H1 (cell line): Measurements from ENCODE around the gene MAGI1. TPM values are rescaled to one million over a fixed set of nuclear protein-coding genes. Genes with fewer than 3 reads are reported as not detected.
A peak's percentile ranks its signal among the peaks of the same experiment; 100 is the strongest.

Source experiments
- CTCF ChIA-PET: fragments of 300-600 bp; sonication (Branson Sonifier 250); formaldehyde crosslinking; loops from one replicate; lab custom pipeline; 2021; ENCODE audit not compliant: partially characterized antibody; lab: Charles Lee
- POLR2A ChIA-PET: fragments of 300-600 bp; sonication (Branson Sonifier 250); formaldehyde crosslinking; loops from one replicate; lab custom pipeline; 2021; ENCODE audit warnings: inconsistent platforms; ENCODE audit not compliant: partially characterized antibody; lab: Charles Lee
- DNase-seq, 2 experiments: peaks; one replicate each; pipeline versions ENCODE4 v3.0.0 to v3.0.0-alpha.2; 2010 to 2022; ENCODE audit warnings: low spot score in 2 of 2, low read depth in 1 of 2, mixed read lengths in 1 of 2
- FAIRE-seq: peaks from 2 replicates; lab custom pipeline; 2011; peaks lifted over from hg19 to GRCh38; lab: Jason Lieb, UNC
- H2AFZ ChIP-seq: 2 replicates; pipeline ENCODE4 v1.8.1; 2012; ENCODE audit warnings: low read length, inconsistent platforms
- H2AK5ac ChIP-seq: 2 replicates; pipeline ENCODE4 v1.6.1; 2013; ENCODE audit warnings: low read depth, low read length
- H2BK120ac ChIP-seq: replicated peaks from 2 replicates; pipeline ENCODE3; 2013; ENCODE audit warnings: low read depth, low read length, inconsistent platforms
- H2BK12ac ChIP-seq: 2 replicates; pipeline ENCODE4 v1.6.1; 2013; ENCODE audit warnings: low read depth, low read length
- H2BK15ac ChIP-seq: 2 replicates; pipeline ENCODE4 v1.6.1; 2013; ENCODE audit warnings: low read length
- H2BK20ac ChIP-seq: 2 replicates; pipeline ENCODE4 v1.6.1; 2013; ENCODE audit warnings: low read length
- H2BK5ac ChIP-seq: 2 replicates; pipeline ENCODE4 v1.6.1; 2013; ENCODE audit warnings: low read depth, low read length
- H3K14ac ChIP-seq: 2 replicates; pipeline ENCODE4 v1.6.1; 2013; ENCODE audit warnings: inconsistent platforms; ENCODE audit not compliant: insufficient read length
- H3K18ac ChIP-seq: 2 replicates; pipeline ENCODE4 v1.6.1; 2013; ENCODE audit warnings: low read length; ENCODE audit errors: extremely low read depth
- H3K23ac ChIP-seq: 2 replicates; pipeline ENCODE4 v1.6.1; 2013; ENCODE audit warnings: inconsistent platforms; ENCODE audit not compliant: insufficient read length
- H3K23me2 ChIP-seq: 2 replicates; pipeline ENCODE4 v1.6.1; 2013; ENCODE audit warnings: low read depth, low read length
- H3K27ac ChIP-seq: 2 replicates; pipeline ENCODE4 v1.6.1; 2011; ENCODE audit warnings: low read depth, low read length, inconsistent platforms
- H3K27me3 ChIP-seq, 4 experiments: replicated peaks in 1 of 4; 1 replicate in 1 of 4; 2 replicates in 3 of 4; pipeline versions ENCODE4 v1.6.1 to v1.8.1; 2011 to 2013; ENCODE audit warnings: low read length in 3 of 4, mild to moderate bottlenecking in 3 of 4, inconsistent platforms in 2 of 4, mixed read lengths in 2 of 4, moderate library complexity in 1 of 4; ENCODE audit not compliant: control insufficient read depth in 3 of 4, insufficient read depth in 3 of 4; ENCODE audit errors: extremely low read depth in 1 of 4
- H3K36me3 ChIP-seq, 4 experiments: 2 replicates each; pipeline versions ENCODE4 v1.6.1 to v1.8.1; 2011 to 2013; ENCODE audit warnings: mild to moderate bottlenecking in 4 of 4, low read length in 3 of 4, moderate library complexity in 2 of 4, control low read depth in 1 of 4, inconsistent platforms in 1 of 4; ENCODE audit not compliant: insufficient read depth in 4 of 4, control insufficient read depth in 2 of 4
- H3K4ac ChIP-seq: replicated peaks from 2 replicates; pipeline ENCODE3; 2013; ENCODE audit warnings: low read length, low read depth, mixed read lengths, inconsistent platforms; ENCODE audit not compliant: insufficient read length
- H3K4me1 ChIP-seq, 4 experiments: replicated peaks in 1 of 4; 1 replicate in 1 of 4; 2 replicates in 3 of 4; pipeline versions ENCODE4 v1.6.1 to v1.8.1; 2011 to 2013; ENCODE audit warnings: low read length in 3 of 4, inconsistent platforms in 2 of 4, mixed read lengths in 1 of 4; ENCODE audit not compliant: insufficient read depth in 4 of 4, control insufficient read depth in 3 of 4
- H3K4me2 ChIP-seq, 2 experiments: 2 replicates each; pipeline versions ENCODE4 v1.6.1 to v1.8.1; 2011 to 2013; ENCODE audit warnings: low read depth in 2 of 2, low read length in 2 of 2, control low read depth in 1 of 2, inconsistent platforms in 1 of 2, mild to moderate bottlenecking in 1 of 2; ENCODE audit not compliant: insufficient read depth in 1 of 2
- H3K4me3 ChIP-seq, 4 experiments: fragments of 200-600, 300-600 bp in 1 of 4; sonication (generic), shearing (Covaris generic), sonication (Bioruptor Twin) in 1 of 4; 2 replicates each; pipeline versions ENCODE4 v1.5.1 to v1.8.1; 2011 to 2016; ENCODE audit warnings: low read length in 4 of 4, low read depth in 3 of 4, control low read depth in 2 of 4, inconsistent platforms in 2 of 4, mild to moderate bottlenecking in 2 of 4, mixed read lengths in 1 of 4, moderate library complexity in 1 of 4; ENCODE audit not compliant: insufficient read depth in 2 of 4; ENCODE audit errors: extremely low read depth in 1 of 4
- H3K56ac ChIP-seq: replicated peaks from 2 replicates; pipeline ENCODE3; 2013; ENCODE audit warnings: low read depth, mild to moderate bottlenecking, mixed read lengths, low read length, inconsistent platforms; ENCODE audit not compliant: insufficient read length
- H3K79me1 ChIP-seq: 2 replicates; pipeline ENCODE4 v1.6.1; 2013; ENCODE audit warnings: low read depth, low read length, control low read depth
- H3K79me2 ChIP-seq, 2 experiments: 2 replicates each; pipeline versions ENCODE4 v1.6.1 to v1.8.1; 2012 to 2013; ENCODE audit warnings: low read length in 2 of 2, mild to moderate bottlenecking in 2 of 2, inconsistent platforms in 1 of 2; ENCODE audit not compliant: insufficient read depth in 2 of 2, control insufficient read depth in 1 of 2
- H3K9ac ChIP-seq, 4 experiments: replicated peaks in 1 of 4; 1 replicate in 1 of 4; 2 replicates in 3 of 4; pipeline versions ENCODE4 v1.6.1 to v1.8.1; 2011 to 2013; ENCODE audit warnings: low read depth in 3 of 4, low read length in 3 of 4, control low read depth in 2 of 4, mild to moderate bottlenecking in 2 of 4, moderate library complexity in 2 of 4, inconsistent platforms in 1 of 4; ENCODE audit errors: extremely low read depth in 1 of 4
- H3K9me3 ChIP-seq, 2 experiments: 2 replicates each; pipeline versions ENCODE4 v1.6.1 to v1.8.1; 2012 to 2013; ENCODE audit warnings: mild to moderate bottlenecking in 2 of 2, moderate library complexity in 2 of 2, control low read depth in 1 of 2, inconsistent platforms in 1 of 2, low read depth in 1 of 2, low read length in 1 of 2, mixed read lengths in 1 of 2; ENCODE audit not compliant: insufficient read depth in 2 of 2
- H4K20me1 ChIP-seq, 2 experiments: replicated peaks in 1 of 2; 2 replicates each; pipeline versions ENCODE3 to v1.8.1; 2011 to 2013; ENCODE audit warnings: inconsistent platforms in 2 of 2, low read length in 2 of 2, mild to moderate bottlenecking in 1 of 2; ENCODE audit not compliant: insufficient read depth in 2 of 2, control insufficient read depth in 1 of 2
- H4K5ac ChIP-seq: 2 replicates; pipeline ENCODE4 v1.6.1; 2013; ENCODE audit warnings: low read length, low read depth, mixed read lengths, inconsistent platforms; ENCODE audit not compliant: insufficient read length
- H4K8ac ChIP-seq: 2 replicates; pipeline ENCODE4 v1.8.0; 2013; ENCODE audit warnings: mild to moderate bottlenecking, moderate library complexity, low read length, inconsistent platforms; ENCODE audit not compliant: insufficient read depth; ENCODE audit errors: extremely low read depth
- H4K91ac ChIP-seq: replicated peaks from 2 replicates; pipeline ENCODE3; 2013; ENCODE audit warnings: low read length, mixed read lengths, inconsistent platforms; ENCODE audit not compliant: insufficient read length
- PHF8 ChIP-seq: fragments of 200-600 bp; sonication (generic); conservative IDR thresholded peaks from 2 replicates; pipeline ENCODE4 v1.7.1; 2012; ENCODE audit warnings: low read depth, mild to moderate bottlenecking, inconsistent platforms, low read length, moderate library complexity
- WGBS, 2 experiments: shearing (Covaris generic) in 1 of 2; methylation state at CpG; one replicate each; pipeline versions ENCODE4 v1.1.6 to v1.1.7; 2013 to 2015; ENCODE audit warnings: low lambda C conversion rate in 2 of 2, mixed read lengths in 2 of 2, inconsistent platforms in 1 of 2, low coverage in 1 of 2, missing lambda C conversion rate in 1 of 2; ENCODE audit not compliant: insufficient replicate concordance in 2 of 2, insufficient coverage in 1 of 2, insufficient read length in 1 of 2; ENCODE audit errors: extremely low coverage in 1 of 2, missing lambda C conversion rate in 1 of 2; 5-methylcytosine and 5-hydroxymethylcytosine counted together
- polyA plus RNA-seq, 7 experiments: library from polyadenylated mRNA; depleted of rRNA in 3 of 7; stranded (reverse) in 5 of 7; unstranded in 2 of 7; fragments of >200 nt in 5 of 7; fragments of 200-250 nt in 2 of 7; gene quantifications; 1 replicate in 5 of 7; 2 replicates in 1 of 7; 4 replicates in 1 of 7; pipeline versions ENCODE4 v1.2.1 to v1.2.3, GENCODE V29; 2011 to 2013; ENCODE audit warnings: missing spikeins in 2 of 7, mixed read lengths in 2 of 7
- total RNA-seq: library from RNA; stranded (reverse); fragmentation: NEBNext Ultra II Directional; extraction: Animal tissue kit (Norgen Biotek cat#: 25700); gene quantifications from 2 replicates; pipeline ENCODE4 v1.2.1, GENCODE V29; 2021

The MAGI1 gene
- total and polyA plus RNA-seq, 2 of the 8 experiments (the other 6 are each of a cell fraction or from before 2014, with no cell fraction given) = 19.8 to 78.0 TPM

GRCh38 chr3:66055289-66055688 lies 16.6 kb upstream of the MAGI1 start:
- peak overlapping the region; percentile 72; the same call in 1 of the 2 replicates for H2AFZ ChIP-seq

More at GRCh38 chr3:66055289-66055688, 16.6 kb upstream of the MAGI1 start:
- FAIRE-seq (no peak), DNase-seq (no peak)
- Histone ChIP-seq H3K27me3 (no peaks in the 10 kb centered on the region), H3K9ac (no peak overlapping the region), H4K8ac (no peak overlapping the region), H2BK12ac (peak overlapping the region; percentile 93), H3K56ac (no peak overlapping the region), H2BK120ac (no peak overlapping the region), H4K20me1 (no peaks in the 10 kb centered on the region), H3K23ac (no peak overlapping the region), H3K4me2 (no peak overlapping the region; a peak in 1 of 4 replicates), H3K4me3 (no peak overlapping the region), H3K79me2 (no peaks in the 10 kb centered on the region), H3K4ac (no peak overlapping the region), H3K18ac (peak overlapping the region; percentile 49; the same call in 1 of the 2 replicates), H3K36me3 (no peaks in the 10 kb centered on the region), H4K5ac (no peak overlapping the region), H4K91ac (no peak overlapping the region), H2BK20ac (peak overlapping the region; percentile 83; the same call in 1 of the 2 replicates), H2BK15ac (no peak overlapping the region), H3K4me1 (peaks cover 2 to 10% (median 5%) of the 10 kb centered on the region in 4 experiments; a peak in 5 of 7 replicates), H3K14ac (no peak overlapping the region), H2BK5ac (no peak overlapping the region), H3K23me2 (no peaks in the 10 kb centered on the region), H2AK5ac (no peak overlapping the region), H3K9me3 (no peaks in the 10 kb centered on the region), H3K79me1 (no peaks in the 10 kb centered on the region), H3K27ac (no peak overlapping the region)
- TF ChIP-seq PHF8 = no peak
- POLR2A ChIA-PET = interaction anchor here (1.0 to 1.2 kb wide), 2 partner anchors 9 to 16 kb away, joined by 3 to 4 read pairs; no protein-coding TSS in a partner anchor
- 75% methylated on average over 2 of the region's 2 CpGs; no CpG with 5 or more reads in 1 of the 2 experiments for WGBS, 2 experiments
- CTCF ChIA-PET = interaction anchor here (1.6 to 2.1 kb wide), 2 partner anchors 14 to 19 kb away, joined by 5 to 8 read pairs; no protein-coding TSS in a partner anchor
